Measurements from ENCODE around the gene ERF. TPM values are rescaled to one million over a fixed set of nuclear protein-coding genes. Genes with fewer than 3 reads are reported as not detected.

The ERF gene
- polyA plus RNA-seq, 1 donor from 2014 or later, result 3.8 TPM

DNA sequence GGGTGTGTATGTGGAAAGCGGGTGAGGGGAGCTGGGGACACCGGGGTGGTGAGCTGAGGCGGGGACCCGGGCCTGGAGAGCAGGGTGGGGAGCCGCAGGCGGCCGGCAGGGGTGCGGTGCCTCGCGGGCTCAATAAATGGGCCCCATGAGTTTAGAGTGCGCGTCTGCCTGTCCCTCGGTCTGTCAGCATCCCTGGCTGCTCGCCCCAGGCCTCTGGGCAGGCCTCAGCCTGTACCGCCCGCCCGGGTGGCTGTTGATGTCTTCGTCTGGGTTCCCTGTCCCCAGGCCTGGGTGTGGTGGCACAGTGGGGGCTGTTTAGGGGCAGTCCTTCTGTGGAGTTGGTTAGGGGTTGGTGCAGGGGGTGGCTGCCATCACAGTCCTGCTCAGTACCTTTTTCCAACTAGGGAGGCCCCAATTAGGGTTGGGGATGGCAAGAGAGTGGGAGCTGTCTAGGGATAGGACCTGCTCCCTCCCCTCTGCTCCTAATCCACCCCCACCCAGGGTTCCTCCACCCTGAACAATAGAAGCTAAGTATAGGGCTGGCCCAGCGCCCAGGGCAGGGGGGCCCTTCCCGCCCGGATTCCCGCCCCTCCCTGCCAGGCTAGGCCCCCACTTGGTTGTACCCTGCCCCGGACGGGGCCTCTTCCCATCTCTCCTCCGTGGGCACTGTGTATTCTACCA lies 26.4 kb upstream of the ERF start:
- Histone ChIP-seq H4K20me1 (ENCODE audit: insufficient read depth) (peaks cover 10% of the 10 kb centered on the region), H3K4me2 (ENCODE audit: low read length) (peak overlapping the region; percentile 65), H3K4me3 (ENCODE audit: low read length) (peak overlapping the region; percentile 91), H3K27me3 (ENCODE audit: insufficient read depth, low read depth, low read length) (no peaks in the 10 kb centered on the region), H3K9ac (ENCODE audit: low read length) (peak overlapping the region; percentile 95), H2AFZ (ENCODE audit: low read depth, low read length) (no peak overlapping the region), H3K79me2 (replicated peaks; ENCODE audit: insufficient read depth, low read length) (peaks cover 30% of the 10 kb centered on the region), H3K9me3 (ENCODE audit: low read length) (no peaks in the 10 kb centered on the region), H3K9me2 (ENCODE audit: insufficient read depth, low read length) (no peaks in the 10 kb centered on the region), H3K27ac (ENCODE audit: low read length) (peak overlapping the region; percentile 99), H3K36me3 (ENCODE audit: insufficient read depth, low read length) (no peaks in the 10 kb centered on the region), H3F3A (ENCODE audit: insufficient read depth, low read length, poor library complexity, severe bottlenecking) (no peaks in the 10 kb centered on the region)
- TF ChIP-seq EP300 (conservative IDR thresholded peaks at IDR 0.05; ENCODE audit: poor library complexity, severe bottlenecking) (no peak), MXI1 (conservative IDR thresholded peaks at IDR 0.05; ENCODE audit: poor library complexity, severe bottlenecking) (no peak), POLR2AphosphoS5 (IDR thresholded peaks at IDR 0.05) (no peak), SMC3 (conservative IDR thresholded peaks at IDR 0.05; ENCODE audit: poor library complexity) (no peak), TAF1 (IDR thresholded peaks at IDR 0.05; ENCODE audit: low read depth) (no peak), REST (IDR thresholded peaks at IDR 0.05; ENCODE audit: borderline replicate concordance) (no peak), RAD21 (conservative IDR thresholded peaks at IDR 0.05) (no peak), EZH2 (IDR thresholded peaks at IDR 0.05; ENCODE audit: borderline replicate concordance, insufficient read depth, low read length, poor library complexity, severe bottlenecking) (no peak)
- TF ChIP-seq, protein P1, sequence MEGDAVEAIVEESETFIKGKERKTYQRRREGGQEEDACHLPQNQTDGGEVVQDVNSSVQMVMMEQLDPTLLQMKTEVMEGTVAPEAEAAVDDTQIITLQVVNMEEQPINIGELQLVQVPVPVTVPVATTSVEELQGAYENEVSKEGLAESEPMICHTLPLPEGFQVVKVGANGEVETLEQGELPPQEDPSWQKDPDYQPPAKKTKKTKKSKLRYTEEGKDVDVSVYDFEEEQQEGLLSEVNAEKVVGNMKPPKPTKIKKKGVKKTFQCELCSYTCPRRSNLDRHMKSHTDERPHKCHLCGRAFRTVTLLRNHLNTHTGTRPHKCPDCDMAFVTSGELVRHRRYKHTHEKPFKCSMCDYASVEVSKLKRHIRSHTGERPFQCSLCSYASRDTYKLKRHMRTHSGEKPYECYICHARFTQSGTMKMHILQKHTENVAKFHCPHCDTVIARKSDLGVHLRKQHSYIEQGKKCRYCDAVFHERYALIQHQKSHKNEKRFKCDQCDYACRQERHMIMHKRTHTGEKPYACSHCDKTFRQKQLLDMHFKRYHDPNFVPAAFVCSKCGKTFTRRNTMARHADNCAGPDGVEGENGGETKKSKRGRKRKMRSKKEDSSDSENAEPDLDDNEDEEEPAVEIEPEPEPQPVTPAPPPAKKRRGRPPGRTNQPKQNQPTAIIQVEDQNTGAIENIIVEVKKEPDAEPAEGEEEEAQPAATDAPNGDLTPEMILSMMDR (IDR thresholded peaks at IDR 0.05; ENCODE audit: poor library complexity, severe bottlenecking), result no peak

DNA sequence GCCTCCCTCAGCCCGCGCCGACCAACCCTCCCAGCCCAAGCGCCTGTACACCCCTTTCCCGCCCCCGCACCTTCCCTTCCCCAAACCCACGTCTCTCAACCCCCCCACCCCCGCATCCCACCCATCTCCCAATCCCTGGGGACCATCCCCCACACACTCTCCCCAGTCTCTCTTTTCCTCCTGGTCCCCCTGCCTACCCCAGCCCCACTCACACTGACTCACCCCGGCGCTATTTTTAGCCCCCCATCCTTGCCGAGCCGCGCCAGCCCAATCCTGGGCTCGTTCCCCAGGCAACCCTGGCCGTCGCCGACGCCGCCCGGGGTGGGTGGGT lies 25.9 kb upstream of the ERF start:
- Histone ChIP-seq H3K4me2 (ENCODE audit: low read length) (no peak overlapping the region), H2AFZ (ENCODE audit: low read depth, low read length) (no peak overlapping the region), H3K9me2 (ENCODE audit: insufficient read depth, low read length) (no peaks in the 10 kb centered on the region), H3K79me2 (replicated peaks; ENCODE audit: insufficient read depth, low read length) (peaks cover 27% of the 10 kb centered on the region), H3K4me3 (ENCODE audit: low read length) (peak overlapping the region; percentile 91), H3K27ac (ENCODE audit: low read length) (peak overlapping the region; percentile 99), H3K27me3 (ENCODE audit: insufficient read depth, low read depth, low read length) (no peaks in the 10 kb centered on the region), H4K20me1 (ENCODE audit: insufficient read depth) (peaks cover 9% of the 10 kb centered on the region), H3K36me3 (ENCODE audit: insufficient read depth, low read length) (no peaks in the 10 kb centered on the region), H3K9ac (ENCODE audit: low read length) (peak overlapping the region; percentile 95), H3K9me3 (ENCODE audit: low read length) (no peaks in the 10 kb centered on the region), H3F3A (ENCODE audit: insufficient read depth, low read length, poor library complexity, severe bottlenecking) (no peaks in the 10 kb centered on the region)
- TF ChIP-seq, protein P1 (IDR thresholded peaks at IDR 0.05; ENCODE audit: poor library complexity, severe bottlenecking), result no peak
- no peak for TF ChIP-seq RAD21 (conservative IDR thresholded peaks at IDR 0.05)
- TF ChIP-seq REST (IDR thresholded peaks at IDR 0.05; ENCODE audit: borderline replicate concordance), result no peak
- no peak for TF ChIP-seq MXI1 (conservative IDR thresholded peaks at IDR 0.05; ENCODE audit: poor library complexity, severe bottlenecking)
- no peak for TF ChIP-seq EZH2 (IDR thresholded peaks at IDR 0.05; ENCODE audit: borderline replicate concordance, insufficient read depth, low read length, poor library complexity, severe bottlenecking)
- no peak for TF ChIP-seq TAF1 (IDR thresholded peaks at IDR 0.05; ENCODE audit: low read depth)
- TF ChIP-seq EP300 (conservative IDR thresholded peaks at IDR 0.05; ENCODE audit: poor library complexity, severe bottlenecking), result no peak
